ENCODE measurements around the gene ASCC1. TPM values are rescaled to one million over a fixed set of nuclear protein-coding genes. Genes with fewer than 3 reads are reported as not detected.

ASCC1 gene
- total RNA-seq, 3 donors from 2014 or later (not counting 1 experiment from before 2014, with no cell fraction given): 26.0 to 35.2 (median 29.3) TPM

DNA sequence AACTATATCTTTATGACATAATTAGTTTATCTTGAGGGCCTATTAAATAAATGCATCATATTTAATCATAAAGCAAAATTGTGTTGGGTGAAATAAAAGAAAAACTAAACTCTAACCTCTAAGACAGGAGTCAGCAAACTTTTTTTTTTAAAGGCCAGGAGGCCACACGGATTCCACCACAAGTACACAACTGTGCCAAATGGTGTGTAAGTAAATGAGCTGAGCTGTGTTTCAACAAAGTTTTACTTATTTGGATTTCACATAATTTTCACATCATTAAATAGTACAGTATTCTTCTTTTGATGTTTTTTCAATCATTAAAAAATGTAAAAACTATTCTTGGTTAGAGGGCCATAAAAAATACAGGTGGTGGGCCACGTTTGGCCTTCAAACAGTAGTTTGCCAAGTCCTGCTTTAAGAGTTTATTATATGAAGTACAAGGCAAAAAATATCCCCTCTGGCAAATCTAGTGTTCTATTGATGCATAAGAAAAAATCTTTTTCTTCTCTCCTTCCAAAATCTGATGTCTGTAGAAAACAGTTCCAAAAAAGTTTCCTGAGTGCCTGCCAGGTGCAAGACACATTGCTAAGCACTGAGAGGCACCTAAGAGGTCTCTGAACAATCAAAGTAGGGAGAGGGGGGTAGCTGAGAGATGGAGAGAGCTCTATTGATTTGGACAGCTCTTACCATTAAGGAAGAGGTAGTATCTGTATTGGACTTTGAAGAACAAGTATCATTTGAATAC lies 101.2 kb downstream of the ASCC1 start:
- no peak for DNase-seq
- no peak overlapping the region for H3K4me3 Mint-ChIP-seq
- no CpG with 5 or more reads among the region's 2 CpGs for WGBS (ENCODE audit: insufficient coverage)
- peaks cover 2% of the 10 kb centered on the region for H3K9me3 ChIP-seq (ENCODE audit: control insufficient read depth, insufficient read depth, low read length)
- peaks cover 0 to 14% of the 10 kb centered on the region in 2 donors for H3K4me1 Mint-ChIP-seq
- no peak for ATAC-seq
- H3K4me1 ChIP-seq (ENCODE audit: control insufficient read depth, insufficient read depth, low read length): no peaks in the 10 kb centered on the region
- intact Hi-C loops (cut with micrococcal nuclease): no loop called here
- H3K36me3 ChIP-seq (ENCODE audit: control insufficient read depth, insufficient read depth, low read length): peaks cover 5% of the 10 kb centered on the region
- H3K9me3 Mint-ChIP-seq: peaks cover 2 to 3% of the 10 kb centered on the region in 2 donors
- H3K27ac Mint-ChIP-seq: no peak overlapping the region
- no peaks in the 10 kb centered on the region for H3K27me3 ChIP-seq (ENCODE audit: control insufficient read depth, insufficient read depth, low read length)
- H3K36me3 Mint-ChIP-seq: peaks cover 30% of the 10 kb centered on the region
- H3K27ac ChIP-seq (ENCODE audit: low read length): no peak overlapping the region
- H3K27me3 Mint-ChIP-seq (ENCODE audit: low read depth in 2 of 2): no peaks in the 10 kb centered on the region
- H3K4me3 ChIP-seq (ENCODE audit: low read length): no peak overlapping the region
- TF ChIP-seq CTCF (IDR thresholded peaks at IDR 0.05): no peak

DNA sequence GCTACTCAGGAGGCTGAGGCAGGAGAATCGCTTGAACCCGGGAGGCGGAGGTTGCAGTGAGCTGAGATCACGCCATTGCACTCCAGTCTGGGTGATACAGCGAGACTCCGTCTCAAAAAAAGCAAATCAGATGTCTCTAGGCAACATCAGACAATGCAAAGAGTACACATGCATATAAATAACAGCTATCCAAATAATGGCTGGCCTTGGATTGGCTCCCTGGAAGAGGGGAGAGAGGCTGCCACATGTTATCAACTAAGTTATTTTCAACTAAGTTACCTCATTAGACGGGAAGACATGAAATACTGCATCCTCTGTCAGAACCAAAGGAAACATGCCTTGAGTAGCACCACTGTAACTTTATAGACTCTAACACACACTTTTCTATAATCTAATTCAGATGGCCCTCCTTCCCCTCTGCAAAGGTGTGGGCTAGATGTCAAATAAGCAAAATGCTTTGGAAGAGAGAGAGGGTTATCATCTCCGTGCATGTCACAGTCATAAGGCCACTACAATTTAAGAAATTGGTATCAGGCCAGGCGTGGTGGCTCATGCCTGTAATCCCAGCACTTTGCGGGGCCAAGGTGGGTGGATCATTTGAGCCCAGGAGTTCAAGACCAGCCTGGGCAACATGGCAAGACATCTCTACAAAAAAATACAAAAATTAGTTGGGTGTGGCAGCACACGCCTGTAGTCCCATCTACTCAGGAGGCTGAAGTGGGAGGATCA lies 105.2 kb downstream of the ASCC1 start:
- intact Hi-C loops (cut with micrococcal nuclease): no loop called here
- no peaks in the 10 kb centered on the region for H3K9me3 Mint-ChIP-seq
- no peak overlapping the region for H3K27ac Mint-ChIP-seq
- Histone ChIP-seq H3K4me3 (ENCODE audit: low read length) (no peak overlapping the region), H3K4me1 (ENCODE audit: control insufficient read depth, insufficient read depth, low read length) (peaks cover 12% of the 10 kb centered on the region), H3K9me3 (ENCODE audit: control insufficient read depth, insufficient read depth, low read length) (no peaks in the 10 kb centered on the region), H3K27me3 (ENCODE audit: control insufficient read depth, insufficient read depth, low read length) (no peaks in the 10 kb centered on the region), H3K36me3 (ENCODE audit: control insufficient read depth, insufficient read depth, low read length) (peaks cover 2% of the 10 kb centered on the region), H3K27ac (ENCODE audit: low read length) (no peak overlapping the region)
- ATAC-seq (no peak), DNase-seq (no peak)
- WGBS (ENCODE audit: insufficient coverage): 93% methylated on average over 11 of the region's 11 CpGs
- H3K36me3 Mint-ChIP-seq: peaks cover 15% of the 10 kb centered on the region
- TF ChIP-seq CTCF (IDR thresholded peaks at IDR 0.05): no peak
- no peaks in the 10 kb centered on the region for H3K27me3 Mint-ChIP-seq (ENCODE audit: low read depth in 2 of 2)
- peaks cover 13 to 34% of the 10 kb centered on the region in 2 donors for H3K4me1 Mint-ChIP-seq
- H3K4me3 Mint-ChIP-seq: no peak overlapping the region

GRCh38 chr10:72109636-72110157 lies 106.4 kb downstream of the ASCC1 start:
- H3K27me3 Mint-ChIP-seq (ENCODE audit: low read depth in 2 of 2): no peaks in the 10 kb centered on the region
- intact Hi-C loops (cut with micrococcal nuclease): no loop called here
- no peak overlapping the region for H3K27ac Mint-ChIP-seq
- no peak for TF ChIP-seq CTCF (IDR thresholded peaks at IDR 0.05)
- Histone ChIP-seq H3K36me3 (ENCODE audit: control insufficient read depth, insufficient read depth, low read length) (peaks cover 2% of the 10 kb centered on the region), H3K4me3 (ENCODE audit: low read length) (no peak overlapping the region), H3K9me3 (ENCODE audit: control insufficient read depth, insufficient read depth, low read length) (no peaks in the 10 kb centered on the region), H3K27ac (ENCODE audit: low read length) (no peak overlapping the region), H3K4me1 (ENCODE audit: control insufficient read depth, insufficient read depth, low read length) (peaks cover 12% of the 10 kb centered on the region), H3K27me3 (ENCODE audit: control insufficient read depth, insufficient read depth, low read length) (no peaks in the 10 kb centered on the region)
- H3K4me3 Mint-ChIP-seq: no peak overlapping the region
- peaks cover 13 to 28% of the 10 kb centered on the region in 2 donors for H3K4me1 Mint-ChIP-seq
- H3K36me3 Mint-ChIP-seq: peaks cover 8% of the 10 kb centered on the region
- ATAC-seq (no peak), DNase-seq (peak in 1 of 2 donors; percentile 59)
- no peaks in the 10 kb centered on the region for H3K9me3 Mint-ChIP-seq
- WGBS (ENCODE audit: insufficient coverage): 84% methylated on average over 8 of the region's 8 CpGs

Data from natural killer cell (primary cell).